K562 (cell line): Measurements from ENCODE around the gene MOB3B. TPM values are rescaled to one million over a fixed set of nuclear protein-coding genes. Genes with fewer than 3 reads are reported as not detected.
A peak's percentile ranks its signal among the peaks of the same experiment; 100 is the strongest.

Source experiments
- CREB5 ChIP-seq: fragments of 250-450 bp; sonication (Bioruptor Pico); IDR thresholded peaks from 2 replicates; pipeline ENCODE4 v1.5.0; 2020; ENCODE audit warnings: mild to moderate bottlenecking
- FIP1L1 ChIP-seq: fragments of 200-400 bp; formaldehyde crosslinking; IDR thresholded peaks from 2 replicates; pipeline ENCODE4 v1.6.1; 2018; ENCODE audit warnings: mild to moderate bottlenecking, low read depth, low read length; ENCODE audit not compliant: poor library complexity, severe bottlenecking
- FOSL1 ChIP-seq: fragments of 200-800 bp; sonication (Bioruptor generic); conservative IDR thresholded peaks from 2 replicates; pipeline ENCODE4 v1.6.1; 2016; ENCODE audit warnings: missing genetic modification characterization, missing compliant biosample characterization
- GABPB2 ChIP-seq: fragments of 250-450 bp; sonication (Bioruptor Pico); conservative IDR thresholded peaks from 2 replicates; pipeline ENCODE4 v1.5.1; 2021; ENCODE audit warnings: mild to moderate bottlenecking
- GTF2F1 ChIP-seq: IDR thresholded peaks from 2 replicates; pipeline ENCODE4 v1.6.1; 2011; ENCODE audit warnings: low read depth, low read length, improper control_type of control experiment
- HDAC6 ChIP-seq: IDR thresholded peaks from 2 replicates; pipeline ENCODE4 v1.6.1; 2012; ENCODE audit warnings: low read depth, mild to moderate bottlenecking, control low read depth, inconsistent platforms, low read length, moderate library complexity
- HES1 ChIP-seq: fragments of 450-650 bp; IDR thresholded peaks from 2 replicates; pipeline ENCODE4 v1.6.1; 2016; ENCODE audit warnings: low read depth, mild to moderate bottlenecking, moderate library complexity
- JUNB ChIP-seq: fragments of 450-650 bp; formaldehyde crosslinking; conservative IDR thresholded peaks from 2 replicates; pipeline ENCODE4 v1.4.0; 2020; ENCODE audit warnings: mild to moderate bottlenecking
- LARP7 ChIP-seq: fragments of 450-650 bp; IDR thresholded peaks from 2 replicates; pipeline ENCODE4 v1.6.1; 2016
- MCM5 ChIP-seq: fragments of 450-650 bp; IDR thresholded peaks from 2 replicates; pipeline ENCODE4 v1.6.1; 2016; ENCODE audit warnings: low read depth
- NCOA6 ChIP-seq: fragments of 450-650 bp; IDR thresholded peaks from 2 replicates; pipeline ENCODE4 v1.6.1; 2017; ENCODE audit warnings: mild to moderate bottlenecking
- RBBP5 ChIP-seq: fragments of 200-600 bp; sonication (generic); IDR thresholded peaks from 2 replicates; pipeline ENCODE4 v1.6.1; 2012; ENCODE audit warnings: borderline replicate concordance, mild to moderate bottlenecking, low read length, control low read depth, inconsistent platforms; ENCODE audit not compliant: insufficient read depth, poor library complexity, severe bottlenecking
- SOX6 ChIP-seq: fragments of 450-650 bp; IDR thresholded peaks from 2 replicates; pipeline ENCODE4 v1.6.1; 2014; ENCODE audit warnings: mild to moderate bottlenecking
- STAT5B ChIP-seq: fragments of 250-450 bp; sonication (Bioruptor Pico); IDR thresholded peaks from 2 replicates; pipeline ENCODE4 v1.8.0; 2021; ENCODE audit warnings: mild to moderate bottlenecking, inconsistent platforms
- XRCC5 ChIP-seq: fragments of 200-400 bp; formaldehyde crosslinking; IDR thresholded peaks from 2 replicates; pipeline ENCODE4 v1.6.1; 2017; ENCODE audit warnings: low read depth, mild to moderate bottlenecking, low read length
- ZC3H4 ChIP-seq: sonication (generic); formaldehyde crosslinking; IDR thresholded peaks from 2 replicates; pipeline ENCODE4 v1.9.0; 2021; ENCODE audit warnings: missing genetic modification reagents, borderline replicate concordance
- ZNF785 ChIP-seq: fragments of 250-450 bp; sonication (Bioruptor Pico); IDR thresholded peaks from 2 replicates; pipeline ENCODE4 v1.4.0; 2020; ENCODE audit warnings: mild to moderate bottlenecking
- polyA plus RNA-seq, 8 experiments: library from polyadenylated mRNA; depleted of rRNA in 4 of 8; stranded (reverse) in 5 of 8; unstranded in 3 of 8; fragments of >200 nt; fragmentation: Nextera tagmentation in 2 of 8; fragmentation: Illumina TruSeq in 1 of 8; extraction: Ambion mirVana in 2 of 8; extraction: Trizol in 1 of 8; gene quantifications; 2 replicates each; pipeline versions ENCODE4 v1.2.1 to v1.2.3, GENCODE V29; 2011 to 2014; ENCODE audit warnings: inconsistent platforms in 1 of 8, missing spikeins in 1 of 8
- total RNA-seq, 7 experiments: library from RNA; depleted of rRNA in 6 of 7; stranded (reverse); fragments of >200 nt in 6 of 7; fragmentation: Illumina TruSeq in 2 of 7; extraction: Trizol in 2 of 7; gene quantifications; 2 replicates each; pipeline versions ENCODE4 v1.2.1 to v1.2.3, GENCODE V29; 2011 to 2021; ENCODE audit warnings: low replicate concordance in 1 of 7
- TF ChIP-seq, protein P1 (sequence below): sonication (generic); formaldehyde crosslinking; IDR thresholded peaks from 2 replicates; pipeline ENCODE4 v1.8.0; 2022; ENCODE audit warnings: mild to moderate bottlenecking, low read depth, missing genetic modification reagents

Gene MOB3B
- total and polyA plus RNA-seq, 9 of the 15 experiments (the other 6 are each of a cell fraction or from before 2014, with no cell fraction given): 3.6 to 12.8 (median 7.2) TPM

- peak; percentile 12; the same call in 1 of the 2 replicates for TF ChIP-seq SOX6
- TF ChIP-seq MCM5: no peak
- no peak for TF ChIP-seq XRCC5
- no peak for TF ChIP-seq FIP1L1
- TF ChIP-seq STAT5B (CRISPR knock-in tag): no peak
- TF ChIP-seq GTF2F1: no peak
- TF ChIP-seq LARP7: no peak
- no peak for TF ChIP-seq GABPB2
- TF ChIP-seq NCOA6: no peak
- TF ChIP-seq JUNB (CRISPR knock-in tag): no peak
- no peak for TF ChIP-seq HES1
- TF ChIP-seq FOSL1 (tag): peak; percentile 53
- TF ChIP-seq HDAC6: no peak
- no peak for TF ChIP-seq ZC3H4 (CRISPR knock-in tag)
- no peak for TF ChIP-seq RBBP5
- TF ChIP-seq CREB5 (CRISPR knock-in tag): no peak
- TF ChIP-seq, protein P1, sequence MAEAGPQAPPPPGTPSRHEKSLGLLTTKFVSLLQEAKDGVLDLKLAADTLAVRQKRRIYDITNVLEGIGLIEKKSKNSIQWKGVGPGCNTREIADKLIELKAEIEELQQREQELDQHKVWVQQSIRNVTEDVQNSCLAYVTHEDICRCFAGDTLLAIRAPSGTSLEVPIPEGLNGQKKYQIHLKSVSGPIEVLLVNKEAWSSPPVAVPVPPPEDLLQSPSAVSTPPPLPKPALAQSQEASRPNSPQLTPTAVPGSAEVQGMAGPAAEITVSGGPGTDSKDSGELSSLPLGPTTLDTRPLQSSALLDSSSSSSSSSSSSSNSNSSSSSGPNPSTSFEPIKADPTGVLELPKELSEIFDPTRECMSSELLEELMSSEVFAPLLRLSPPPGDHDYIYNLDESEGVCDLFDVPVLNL: no peak
- TF ChIP-seq ZNF785 (CRISPR knock-in tag): no peak
Observed at GRCh38 chr9:27573634-27574590, 44.3 kb upstream of the MOB3B start (continued).
